Stimulated activated CD4-positive, alpha-beta T cell treated with anti-CD3 and anti-CD28 coated beads, Interleukin-2, amount 100 ng/mL, for 24 hours (primary cell): ENCODE measurements around the gene BCR.

ENCODE experiments used
- DNase-seq, 2 donors: peaks; one replicate each; pipeline ENCODE4 v3.0.0-alpha.2; 2020

The BCR gene

DNA sequence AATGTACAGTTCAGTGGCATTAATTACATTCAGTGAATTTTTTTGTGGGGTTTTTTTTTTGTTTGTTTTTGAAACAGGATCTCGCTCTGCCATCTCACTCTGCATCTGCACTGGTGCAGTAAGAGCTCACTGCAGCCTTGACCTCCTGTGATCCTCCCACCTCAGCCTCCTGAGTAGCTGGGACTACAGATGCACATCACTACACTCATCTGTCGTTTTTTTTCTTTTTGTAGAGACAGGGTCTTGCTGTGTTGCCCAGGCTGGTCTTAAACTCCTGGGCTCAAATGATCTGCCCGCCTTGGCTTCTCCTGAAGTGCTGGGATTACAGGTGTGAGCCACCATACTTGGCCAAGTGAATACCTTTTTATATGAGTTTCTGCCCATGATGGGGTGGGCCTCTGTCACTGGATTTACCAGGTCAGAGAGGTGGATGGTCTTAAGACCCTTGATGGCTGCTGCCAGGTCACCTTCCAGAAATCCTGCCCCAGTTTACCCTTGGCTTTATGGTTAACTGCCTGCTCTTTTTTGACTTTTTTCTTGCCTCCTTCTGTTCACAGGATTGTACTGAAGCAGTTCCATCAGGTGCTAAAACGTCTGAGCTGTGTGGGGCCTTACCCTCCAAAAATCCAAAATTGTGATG is 22.6 kb downstream of the BCR start:
- DNase-seq = no peak

DNA sequence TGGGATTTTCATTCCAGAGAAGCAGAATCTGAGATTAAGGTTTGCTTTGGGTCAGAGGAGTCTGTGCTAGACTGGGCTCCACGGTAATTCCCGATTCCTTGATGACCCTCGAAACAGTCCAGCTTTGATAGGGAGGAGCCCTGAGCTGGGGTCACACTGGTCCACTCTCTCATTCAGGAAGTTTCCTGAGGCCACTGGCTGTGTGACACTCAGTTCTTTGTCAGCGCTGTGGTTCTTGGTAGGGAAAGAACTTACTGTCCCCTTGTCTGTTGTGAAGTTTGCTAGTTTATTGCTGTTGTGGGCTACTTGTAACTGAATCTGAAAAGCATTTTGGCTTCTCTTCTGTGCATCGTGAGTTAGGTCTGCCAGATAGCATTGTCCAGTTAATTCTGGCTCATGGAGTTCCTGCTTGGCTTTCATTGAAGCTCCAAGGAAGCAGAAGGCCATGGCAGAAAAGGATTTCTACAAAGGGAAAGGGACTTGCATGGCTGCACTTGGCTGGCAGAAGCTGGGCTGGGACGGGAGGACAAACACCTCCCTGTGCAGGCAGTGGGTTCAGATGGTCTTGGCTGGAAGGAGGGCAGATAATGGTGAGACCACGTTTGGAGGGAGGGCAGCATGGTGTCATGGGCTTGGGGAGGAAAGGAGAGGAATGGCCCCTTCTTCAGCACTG is 23.3 kb downstream of the BCR start:
- DNase-seq = no peak

DNA sequence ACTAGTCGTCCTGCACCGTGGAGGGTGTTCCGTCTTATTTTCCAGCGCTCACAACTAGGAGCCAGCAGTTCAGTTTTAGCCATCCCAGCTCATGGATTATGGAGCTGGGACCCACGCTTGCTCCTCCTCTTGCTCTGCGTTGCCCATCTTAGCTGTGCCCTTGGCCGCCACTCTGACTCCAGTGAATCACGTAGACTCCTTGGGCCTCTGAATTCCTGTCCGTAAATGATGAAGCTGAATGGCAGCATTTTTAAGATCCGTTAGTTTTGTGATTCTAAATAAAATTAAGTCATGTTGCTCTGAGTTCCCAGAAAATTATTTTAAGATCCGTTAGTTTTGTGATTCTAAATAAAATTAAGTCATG is 23.8 kb downstream of the BCR start:
- no peak for DNase-seq

DNA sequence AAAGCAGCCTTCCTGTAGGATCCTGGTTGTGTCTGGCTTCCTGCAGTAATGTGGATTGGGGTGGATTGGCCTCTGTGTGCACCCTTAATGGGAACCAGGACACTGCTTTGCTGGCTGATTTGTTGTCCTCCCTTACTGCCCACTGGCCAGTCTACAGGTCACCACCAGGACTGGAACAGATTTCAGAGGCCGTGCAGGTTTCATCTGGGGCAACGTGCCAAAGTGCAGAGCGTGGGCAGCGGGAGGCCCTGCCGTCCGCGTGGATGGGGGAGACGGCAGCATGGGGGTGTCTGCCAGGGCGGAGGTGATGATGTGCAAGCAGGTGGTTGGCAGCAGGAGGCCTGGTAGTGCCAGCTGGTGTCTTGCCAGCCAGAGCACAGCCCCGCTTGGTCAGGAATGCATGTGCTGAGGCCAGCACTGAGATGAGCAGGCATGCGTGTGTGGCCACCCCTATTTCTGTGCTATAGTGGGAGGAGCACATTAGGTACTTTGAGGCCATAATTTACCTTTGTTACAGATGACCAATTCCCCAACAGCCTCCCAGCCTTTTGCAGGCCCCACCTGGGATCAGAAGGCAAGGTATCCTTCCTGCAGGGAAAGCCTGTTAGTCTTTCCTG is 24.3 kb downstream of the BCR start:
- DNase-seq = no peak

DNA sequence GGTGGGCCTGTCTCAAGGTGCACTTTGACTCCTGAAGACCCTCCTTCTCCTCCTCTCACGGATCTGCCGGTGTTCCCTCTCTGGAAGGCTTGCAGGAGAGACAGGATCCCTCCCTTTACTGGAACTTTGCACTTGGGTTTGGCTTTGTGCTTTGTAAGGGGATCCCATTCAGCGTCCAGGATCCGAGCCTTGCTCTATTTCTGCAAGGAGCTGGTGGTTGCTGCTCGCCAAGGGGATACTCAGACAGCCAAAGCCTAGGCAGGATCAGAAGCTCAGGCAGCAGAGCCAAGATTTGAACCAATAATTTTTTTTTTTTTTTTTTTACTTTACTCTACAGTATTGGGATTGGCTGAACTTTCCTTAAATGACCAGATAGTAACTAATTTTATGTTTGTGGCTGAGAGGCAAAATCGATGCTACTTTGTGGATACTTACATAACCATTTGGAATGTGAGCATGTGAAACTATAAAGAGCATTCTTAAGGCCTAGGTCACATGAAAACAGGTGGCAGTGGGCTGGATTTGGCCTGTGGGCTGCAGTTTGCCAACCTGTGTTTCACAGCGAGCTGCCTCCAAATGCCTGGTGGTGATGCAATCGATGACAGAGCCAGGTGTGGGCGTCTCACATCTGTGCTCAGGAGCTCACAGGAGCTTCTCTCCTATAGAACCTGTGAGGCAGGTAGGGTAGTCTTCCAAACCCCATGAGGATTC is 25.2 kb downstream of the BCR start:
- no peak for DNase-seq

DNA sequence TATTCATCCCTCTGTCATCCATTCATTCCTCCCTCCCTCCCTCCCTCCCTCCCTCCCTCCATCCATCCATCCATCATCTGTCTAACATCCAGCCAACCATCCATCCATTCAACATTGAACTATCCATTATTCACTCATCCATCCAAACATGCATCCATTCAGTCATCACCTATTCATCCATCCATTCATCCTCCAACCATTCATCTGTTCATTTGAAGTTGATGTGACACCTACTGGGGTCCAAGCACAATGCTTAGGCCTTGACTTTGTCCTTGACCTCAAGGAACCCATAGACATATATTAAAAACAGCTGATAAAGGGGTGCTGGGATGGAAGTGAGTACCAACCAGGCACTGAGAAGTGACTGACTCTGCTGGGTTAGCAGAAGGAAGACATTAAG is 26.6 kb downstream of the BCR start:
- DNase-seq = no peak

DNA sequence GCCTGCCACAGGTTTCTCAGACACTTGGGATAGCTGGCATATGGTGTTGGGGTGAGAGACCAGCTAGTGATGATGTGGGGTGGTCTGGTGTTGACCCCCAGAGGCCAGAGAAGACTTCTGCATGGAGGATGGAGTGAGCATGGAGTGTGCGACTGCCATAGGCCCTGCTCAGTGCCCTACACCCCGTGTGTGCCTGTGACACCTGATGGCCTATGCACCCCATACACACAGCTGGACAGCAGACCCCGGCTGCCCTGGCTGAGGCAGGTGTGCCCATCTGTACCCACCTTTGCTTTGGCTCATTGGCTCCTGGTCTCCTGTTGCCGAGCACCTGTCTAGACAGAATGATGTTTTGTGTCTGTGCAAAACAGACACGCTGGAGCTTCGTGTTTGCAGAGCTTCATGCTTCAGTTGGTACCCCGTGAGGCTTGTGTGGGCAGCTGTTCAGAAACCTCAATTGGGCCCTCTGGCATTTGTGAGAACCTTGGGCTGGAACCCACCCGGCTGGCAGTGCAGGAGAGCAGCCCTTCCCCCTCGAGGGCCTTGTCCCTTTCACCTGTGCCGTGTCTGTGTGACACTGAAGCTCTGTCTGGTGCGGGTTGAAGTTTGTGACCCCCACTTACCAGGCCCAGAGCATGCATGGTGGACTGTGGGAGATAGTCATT is 27.6 kb downstream of the BCR start:
- DNase-seq = no peak

DNA sequence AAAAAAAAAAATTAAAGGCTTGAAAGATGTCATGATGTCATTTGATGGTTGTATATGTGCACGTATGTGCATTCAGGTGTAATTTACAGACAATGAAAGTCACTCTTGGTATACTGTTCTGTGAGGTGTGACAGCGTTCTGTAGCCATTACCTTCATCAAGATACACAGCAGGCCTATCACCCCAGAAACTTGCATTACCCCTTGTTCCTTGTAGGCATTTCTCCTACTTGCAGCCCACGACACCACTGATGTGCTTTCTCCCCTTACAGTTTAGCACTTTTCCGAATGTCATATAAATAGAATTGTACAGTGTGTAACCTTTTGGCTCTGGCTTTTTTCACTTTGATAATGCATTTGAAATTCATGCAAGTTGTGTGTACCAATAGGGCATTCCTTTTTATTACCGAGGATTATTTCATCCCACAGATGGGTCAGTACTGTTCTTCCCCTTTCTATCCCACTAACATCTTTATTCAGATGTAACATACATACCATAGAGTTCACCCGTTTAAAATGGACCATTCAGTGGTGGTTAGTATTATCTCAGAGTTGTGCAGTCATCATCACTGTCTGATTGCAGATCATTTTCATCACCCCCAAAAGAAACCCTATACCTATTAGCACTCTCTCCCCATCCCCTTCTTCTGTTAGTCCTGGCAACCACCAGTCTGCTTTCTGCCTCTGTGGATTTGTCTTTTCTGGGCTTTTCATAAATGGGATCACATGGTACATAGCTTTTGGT is 30.3 kb downstream of the BCR start:
- DNase-seq = no peak

DNA sequence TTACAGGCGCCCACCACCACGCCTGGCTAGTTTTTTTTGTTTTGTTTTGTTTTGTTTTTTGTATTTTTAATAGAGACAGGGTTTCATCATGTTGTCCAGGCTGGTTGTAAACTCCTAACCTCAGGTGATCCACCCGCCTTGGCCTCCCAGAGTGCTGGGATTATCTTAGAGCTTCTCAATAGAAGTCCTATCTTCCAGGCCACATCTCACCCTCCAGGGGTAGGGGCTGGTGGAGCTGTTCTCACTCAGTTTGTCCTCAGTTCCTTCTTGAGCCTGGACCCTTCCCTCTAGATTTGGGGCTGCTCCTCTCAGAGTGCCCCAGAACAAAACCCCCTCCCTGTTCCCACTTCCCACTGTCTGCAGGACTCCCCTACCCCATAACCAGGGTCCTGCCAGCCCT is 31.3 kb downstream of the BCR start:
- no peak for DNase-seq

DNA sequence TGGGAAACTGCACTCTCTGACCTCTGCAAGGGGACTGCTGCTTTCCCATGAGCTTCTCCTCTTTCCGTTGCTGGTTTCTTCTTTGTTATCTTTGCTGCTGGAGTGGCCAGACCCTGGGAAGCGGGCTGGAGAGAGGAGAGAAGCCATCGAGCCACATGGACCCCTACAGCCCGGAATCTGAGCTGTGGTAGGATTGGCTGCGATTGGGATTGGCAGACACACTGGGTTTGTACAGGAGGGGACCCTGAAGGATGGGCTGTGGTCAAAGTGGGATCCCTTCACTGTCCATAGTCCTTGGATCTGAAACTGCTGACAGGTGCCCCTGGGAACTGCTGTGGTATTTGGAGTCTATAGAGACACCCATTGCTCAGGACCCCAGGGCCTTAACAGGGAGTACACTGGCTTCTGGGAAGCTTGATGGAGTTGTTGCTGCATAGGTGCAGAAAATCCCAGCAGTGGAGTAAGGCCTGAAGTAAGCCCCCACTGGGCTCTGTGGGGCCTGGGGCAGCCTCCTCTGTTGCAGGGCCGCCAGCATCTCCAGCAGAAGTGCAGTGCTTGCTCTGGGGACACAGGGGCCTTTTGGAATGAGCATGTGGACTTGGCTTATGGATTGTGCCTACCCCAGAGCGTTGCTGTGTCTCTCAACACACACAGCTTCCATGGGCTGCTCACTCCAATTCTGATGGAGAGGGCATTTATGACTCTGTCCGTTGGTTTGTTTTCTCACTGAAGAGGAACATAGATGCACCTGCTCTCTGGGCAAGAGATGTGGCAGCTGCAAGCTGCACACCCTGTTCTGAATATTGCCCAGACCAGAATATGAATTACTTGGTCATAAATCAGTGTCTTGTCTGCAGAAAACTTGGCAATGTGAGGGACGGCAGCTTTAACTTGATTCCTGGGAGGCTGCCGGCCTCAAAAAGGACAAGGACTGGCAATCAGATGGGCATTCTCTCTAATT is 32.0 kb downstream of the BCR start:
- no peak for DNase-seq

DNA sequence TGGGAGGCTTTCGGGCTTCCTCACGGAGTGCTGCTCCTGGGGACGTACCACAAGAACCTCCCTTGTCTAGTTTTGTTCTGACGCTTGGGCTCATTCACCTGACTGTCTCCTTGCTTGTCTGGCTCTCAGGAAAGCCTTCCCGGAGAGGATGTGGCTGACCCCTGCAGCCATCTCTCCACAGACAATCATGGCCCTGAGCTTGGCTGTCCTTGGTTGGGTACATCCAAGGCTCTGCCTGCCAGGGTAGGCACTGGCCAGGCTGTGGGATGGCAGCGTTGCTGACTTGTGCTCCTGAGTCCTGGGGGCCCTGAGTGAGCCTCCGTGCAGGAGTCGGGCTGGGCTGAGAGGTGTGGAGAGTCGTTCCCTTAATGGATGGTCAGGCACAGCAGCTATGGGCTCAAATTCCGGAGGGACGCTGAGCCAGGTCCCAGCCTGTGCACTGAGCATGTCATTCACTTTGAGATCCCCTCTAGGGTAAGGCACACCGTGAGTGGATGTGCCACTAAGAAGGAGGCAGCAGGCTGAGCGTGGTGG is 32.8 kb downstream of the BCR start:
- DNase-seq = no peak

DNA sequence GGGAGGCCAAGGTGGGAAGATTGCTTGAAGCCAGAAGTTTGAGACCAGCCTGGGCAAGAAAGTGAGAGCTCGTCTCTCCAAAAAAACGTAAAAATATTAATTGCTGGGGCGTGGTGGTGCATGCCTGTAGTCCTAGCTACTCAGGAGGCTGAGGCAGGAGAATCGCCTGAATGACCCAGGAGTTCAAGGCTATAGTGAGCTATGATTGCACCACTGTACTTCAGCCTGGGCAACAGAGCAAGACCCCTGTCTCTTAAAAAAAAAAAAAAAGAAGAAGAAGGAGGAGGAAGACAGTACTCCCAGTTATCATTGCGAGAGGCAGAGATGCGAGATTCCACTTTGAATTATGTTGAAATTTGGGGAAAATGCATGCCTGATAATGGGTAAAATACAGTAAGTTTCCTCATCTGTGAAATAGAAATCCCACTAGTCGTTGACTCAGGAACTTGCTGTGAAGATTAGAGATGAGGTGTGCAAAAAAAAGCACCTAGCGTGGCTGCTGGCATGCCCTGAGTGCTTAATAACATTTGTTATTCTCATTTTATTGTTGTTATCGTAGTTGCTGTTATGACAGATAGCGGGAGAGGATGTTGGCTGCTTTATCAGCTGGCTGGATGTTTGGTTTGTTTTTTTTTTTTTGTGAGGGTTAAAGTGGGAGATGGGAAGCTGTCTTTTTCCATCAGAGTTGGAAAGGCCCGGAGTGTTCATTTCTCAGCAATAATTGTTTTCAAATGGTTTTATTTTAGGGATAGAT is 33.4 kb downstream of the BCR start:
- no peak for DNase-seq

DNA sequence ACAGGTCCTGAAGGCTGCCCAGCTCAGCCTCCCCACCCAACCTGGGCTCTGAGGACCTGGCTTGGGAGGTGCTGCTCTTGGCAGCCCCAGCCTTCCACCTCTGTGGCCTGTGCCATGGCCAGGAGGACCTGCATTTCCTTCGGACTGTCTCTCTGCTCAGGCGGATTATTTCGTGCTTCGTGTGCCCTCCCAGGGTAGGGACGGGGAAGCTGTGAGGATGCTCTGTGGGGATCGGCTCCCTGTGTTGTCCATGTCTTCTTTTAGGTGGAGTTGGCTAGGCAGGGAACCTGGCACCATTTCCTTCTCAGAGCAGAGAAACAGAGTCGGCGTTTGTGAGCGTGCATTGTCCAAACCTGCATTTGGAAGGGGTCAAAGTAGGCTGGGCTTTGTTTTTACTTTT is 34.1 kb downstream of the BCR start:
- DNase-seq = no peak

DNA sequence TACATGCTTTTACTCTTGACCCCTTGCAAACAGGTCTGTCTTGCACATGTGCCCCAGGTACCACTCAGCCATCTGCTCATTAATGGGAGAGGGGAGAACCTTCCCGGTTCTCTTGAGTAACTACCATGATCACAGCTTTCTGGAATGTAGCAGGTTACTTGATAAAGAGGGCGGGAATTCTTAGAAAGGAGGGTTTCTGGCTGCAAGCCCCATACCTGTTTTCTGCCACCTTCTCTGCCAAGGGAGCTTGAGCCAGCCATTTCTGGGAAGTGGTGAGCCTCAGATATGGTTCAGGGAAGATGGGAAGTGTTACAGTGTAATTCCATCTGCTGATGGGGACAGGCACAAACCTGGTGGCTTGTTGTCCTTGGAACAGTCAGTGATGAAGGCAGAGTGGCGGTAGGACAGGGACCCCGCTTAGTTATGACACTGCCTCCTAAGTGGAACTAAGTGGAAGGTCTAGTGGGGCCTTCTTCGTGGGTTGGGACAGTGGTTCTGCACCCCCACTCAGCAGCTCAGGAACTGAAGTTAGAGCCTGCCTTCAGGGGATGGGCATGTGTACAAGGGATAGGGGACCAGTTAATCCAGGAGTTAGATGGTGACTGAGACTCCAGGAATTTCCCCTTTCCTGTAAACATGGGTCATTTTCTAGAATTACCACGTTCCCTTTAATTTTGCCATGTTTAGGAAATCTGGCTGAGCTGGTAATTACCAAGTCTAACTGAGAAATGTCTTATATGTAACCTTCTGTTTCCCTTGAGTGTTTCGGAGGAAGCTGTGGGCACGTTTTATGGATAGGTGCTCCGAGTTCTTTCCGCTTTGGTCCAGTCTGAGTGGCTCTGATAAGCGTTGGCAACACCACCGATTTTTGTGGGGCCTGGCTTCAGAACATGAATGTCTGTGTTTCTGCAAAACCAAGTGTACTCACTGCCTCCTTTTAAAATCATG is 35.3 kb downstream of the BCR start:
- no peak for DNase-seq

DNA sequence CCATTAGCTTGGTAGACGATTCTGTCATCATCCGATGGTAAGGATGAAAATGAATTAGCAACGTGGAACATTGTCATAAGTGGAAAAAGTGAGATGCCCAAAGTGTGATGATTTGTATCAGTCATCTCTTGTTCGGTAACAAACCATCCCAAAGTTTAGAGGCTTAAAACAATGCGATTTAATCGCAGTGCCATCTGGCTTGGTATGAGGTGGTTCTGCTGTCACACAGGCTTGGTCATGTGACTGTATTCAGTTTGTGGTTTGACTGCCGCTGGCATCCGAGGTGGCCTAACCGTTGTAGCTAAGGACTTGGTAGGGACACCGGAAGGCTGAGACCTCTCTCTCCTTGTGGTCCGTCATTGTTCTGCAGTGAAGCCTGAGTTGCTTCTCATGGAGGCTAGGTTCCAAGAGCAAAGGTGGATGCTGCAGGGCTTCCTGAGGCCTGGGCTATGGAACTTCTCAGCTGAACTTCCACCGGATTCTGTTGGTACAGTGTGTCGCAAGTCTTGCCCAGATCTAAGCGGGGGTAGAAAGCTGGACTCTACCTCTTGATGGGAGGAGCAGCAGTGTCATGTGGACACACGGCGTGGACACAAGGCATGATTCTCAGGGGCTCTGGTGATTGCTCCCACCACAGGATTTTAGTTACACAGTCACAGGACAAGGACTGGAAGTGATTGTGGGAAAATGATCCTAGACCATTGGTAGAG is 36.3 kb downstream of the BCR start:
- peak; percentile 55 to 63 for DNase-seq

DNA sequence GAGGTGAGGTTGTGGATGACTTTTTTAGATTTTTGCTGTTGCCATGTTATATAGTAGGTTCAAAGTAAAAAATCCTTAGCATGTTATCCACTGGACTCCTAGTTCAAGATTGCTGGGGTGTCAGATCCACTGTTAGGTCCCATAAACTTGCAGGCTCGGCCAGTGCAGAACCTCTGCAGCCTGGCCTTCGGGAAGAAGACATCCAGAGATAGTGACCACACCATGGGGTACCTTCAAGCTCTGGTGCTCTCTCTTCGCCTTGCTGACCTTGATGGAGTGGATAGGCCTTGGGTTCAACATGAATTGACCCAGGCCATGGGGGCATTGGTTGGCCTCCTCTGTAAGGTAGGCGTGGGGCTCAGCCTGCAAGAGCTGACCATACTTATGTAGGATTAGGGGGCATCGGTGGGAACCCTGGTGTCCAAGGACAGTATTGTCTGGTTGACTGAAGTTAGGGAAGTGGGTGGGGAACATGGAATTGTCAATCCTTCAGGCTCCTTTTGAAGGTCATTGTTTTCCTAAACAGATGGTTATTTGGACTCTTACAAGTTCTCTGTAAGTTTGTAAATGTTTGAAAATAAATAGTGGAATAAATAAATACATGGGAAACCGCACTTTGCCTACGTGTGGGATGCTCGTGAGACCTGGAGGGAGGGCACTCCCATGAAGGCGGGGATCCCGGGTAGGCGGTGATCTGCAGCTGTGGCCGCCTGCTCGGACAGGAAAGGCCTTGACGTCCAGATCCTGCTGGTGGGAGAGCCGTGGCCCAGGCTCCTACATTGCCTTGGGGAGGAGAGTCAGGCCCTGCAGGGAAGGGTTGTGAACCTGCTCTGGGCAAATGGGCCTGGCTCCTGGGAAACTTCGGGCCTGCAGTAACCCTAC is 37.1 kb downstream of the BCR start:
- DNase-seq = no peak

DNA sequence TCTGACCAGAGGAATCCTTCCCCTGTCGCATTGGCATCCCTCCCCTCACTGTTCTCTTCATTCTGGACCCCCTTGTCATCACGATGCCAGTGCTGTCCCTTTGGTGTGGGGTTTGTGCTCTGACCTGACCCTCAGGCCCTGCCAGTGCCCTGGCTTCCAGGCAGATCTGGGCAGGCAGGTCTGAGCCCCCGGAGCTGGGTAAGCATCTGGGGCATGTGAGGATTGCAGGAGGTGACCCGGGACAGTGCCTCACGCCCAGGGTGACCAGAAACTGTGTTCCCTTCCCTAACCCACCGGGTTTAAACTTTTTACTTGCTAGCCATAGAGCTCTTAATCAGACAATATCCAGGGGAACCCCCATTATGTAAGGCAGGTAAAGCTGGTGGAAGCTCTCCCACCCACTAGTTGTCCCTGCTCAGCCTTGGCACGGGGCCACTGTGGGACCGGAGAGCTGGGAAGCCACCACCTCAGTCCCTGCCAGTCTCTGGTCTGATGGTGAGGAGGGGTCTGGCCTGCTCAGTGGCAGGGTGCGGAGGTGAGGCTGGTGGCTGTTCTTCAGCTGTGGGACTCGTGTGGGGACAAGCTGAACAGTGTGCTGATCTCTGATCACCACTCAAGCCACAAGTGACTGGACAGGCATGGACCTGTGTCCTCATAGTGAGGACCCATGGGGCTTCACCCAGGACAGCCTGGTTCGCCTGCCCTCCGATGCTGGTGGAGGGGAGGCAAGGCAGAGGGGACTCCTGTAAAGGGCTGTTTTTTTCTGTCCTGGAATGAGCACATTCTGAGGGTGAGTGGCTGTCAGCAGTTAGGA is 38.0 kb downstream of the BCR start:
- DNase-seq = no peak
